ENCODE data around the gene UPF3A. TPM values are rescaled to one million over a fixed set of nuclear protein-coding genes. Genes with fewer than 3 reads are reported as not detected.

The UPF3A gene
- total and polyA plus RNA-seq, 9 of the 15 experiments (the other 6 are each of a cell fraction or from before 2014, with no cell fraction given): 15.6 to 76.5 (median 40.9) TPM

DNA sequence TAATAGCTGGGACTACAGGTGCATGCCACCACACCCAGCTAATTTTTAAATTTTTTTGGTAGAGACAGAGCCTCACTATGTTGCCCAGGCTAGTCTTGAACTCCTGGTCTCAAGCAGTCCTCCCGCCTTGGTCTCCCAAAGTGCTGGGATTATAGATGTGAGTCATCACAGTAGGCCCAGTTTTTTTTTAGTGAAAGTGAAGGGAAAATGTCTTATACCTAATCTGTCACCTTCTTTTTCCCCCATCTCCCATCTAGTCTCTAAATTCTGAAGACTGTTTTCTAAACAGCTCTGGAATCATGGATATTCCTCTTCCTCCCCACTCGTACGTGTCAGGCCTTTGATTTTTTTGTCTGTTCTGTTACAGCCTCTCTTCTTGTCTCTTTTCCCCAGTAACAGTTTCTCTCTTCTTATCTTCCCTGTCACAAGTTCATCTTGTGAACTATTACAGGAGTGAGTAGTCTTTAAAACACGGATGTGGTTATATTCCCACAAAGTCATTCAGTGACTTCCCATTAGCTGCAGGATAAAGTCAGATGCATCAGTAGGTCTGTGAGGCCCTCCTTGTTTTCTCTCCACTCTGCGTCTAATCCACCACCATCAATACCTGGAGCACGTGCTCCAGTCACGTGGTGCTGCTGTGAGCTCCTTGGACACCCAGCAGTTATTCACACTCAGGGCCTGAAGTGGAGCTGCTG lies 43.8 kb upstream of the UPF3A start (continued):
- TF ChIP-seq ZNF263 (CRISPR knock-in tag; IDR thresholded peaks at IDR 0.05; ENCODE audit: borderline replicate concordance): peak; percentile 59
- no peak for TF ChIP-seq RCOR1 (IDR thresholded peaks at IDR 0.05; ENCODE audit: borderline replicate concordance in 1 of 2, low read depth in 2 of 2, low read length in 2 of 2)
- no peak for TF ChIP-seq ZSCAN32 (CRISPR knock-in tag; IDR thresholded peaks at IDR 0.05)
- TF ChIP-seq SIN3B (IDR thresholded peaks at IDR 0.05; ENCODE audit: low read depth): no peak
- 0 out of 2 replicates have a peak, but pooled peaks have one; percentile 47 for TF ChIP-seq NBN (IDR thresholded peaks at IDR 0.05; ENCODE audit: low read depth)
- TF ChIP-seq, protein P1, sequence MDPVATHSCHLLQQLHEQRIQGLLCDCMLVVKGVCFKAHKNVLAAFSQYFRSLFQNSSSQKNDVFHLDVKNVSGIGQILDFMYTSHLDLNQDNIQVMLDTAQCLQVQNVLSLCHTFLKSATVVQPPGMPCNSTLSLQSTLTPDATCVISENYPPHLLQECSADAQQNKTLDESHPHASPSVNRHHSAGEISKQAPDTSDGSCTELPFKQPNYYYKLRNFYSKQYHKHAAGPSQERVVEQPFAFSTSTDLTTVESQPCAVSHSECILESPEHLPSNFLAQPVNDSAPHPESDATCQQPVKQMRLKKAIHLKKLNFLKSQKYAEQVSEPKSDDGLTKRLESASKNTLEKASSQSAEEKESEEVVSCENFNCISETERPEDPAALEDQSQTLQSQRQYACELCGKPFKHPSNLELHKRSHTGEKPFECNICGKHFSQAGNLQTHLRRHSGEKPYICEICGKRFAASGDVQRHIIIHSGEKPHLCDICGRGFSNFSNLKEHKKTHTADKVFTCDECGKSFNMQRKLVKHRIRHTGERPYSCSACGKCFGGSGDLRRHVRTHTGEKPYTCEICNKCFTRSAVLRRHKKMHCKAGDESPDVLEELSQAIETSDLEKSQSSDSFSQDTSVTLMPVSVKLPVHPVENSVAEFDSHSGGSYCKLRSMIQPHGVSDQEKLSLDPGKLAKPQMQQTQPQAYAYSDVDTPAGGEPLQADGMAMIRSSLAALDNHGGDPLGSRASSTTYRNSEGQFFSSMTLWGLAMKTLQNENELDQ (CRISPR knock-in tag; IDR thresholded peaks at IDR 0.05; ENCODE audit: borderline replicate concordance): no peak
- TF ChIP-seq FOXK1 (CRISPR knock-in tag; IDR thresholded peaks at IDR 0.05; ENCODE audit: borderline replicate concordance): no peak
- TF ChIP-seq, protein P2, sequence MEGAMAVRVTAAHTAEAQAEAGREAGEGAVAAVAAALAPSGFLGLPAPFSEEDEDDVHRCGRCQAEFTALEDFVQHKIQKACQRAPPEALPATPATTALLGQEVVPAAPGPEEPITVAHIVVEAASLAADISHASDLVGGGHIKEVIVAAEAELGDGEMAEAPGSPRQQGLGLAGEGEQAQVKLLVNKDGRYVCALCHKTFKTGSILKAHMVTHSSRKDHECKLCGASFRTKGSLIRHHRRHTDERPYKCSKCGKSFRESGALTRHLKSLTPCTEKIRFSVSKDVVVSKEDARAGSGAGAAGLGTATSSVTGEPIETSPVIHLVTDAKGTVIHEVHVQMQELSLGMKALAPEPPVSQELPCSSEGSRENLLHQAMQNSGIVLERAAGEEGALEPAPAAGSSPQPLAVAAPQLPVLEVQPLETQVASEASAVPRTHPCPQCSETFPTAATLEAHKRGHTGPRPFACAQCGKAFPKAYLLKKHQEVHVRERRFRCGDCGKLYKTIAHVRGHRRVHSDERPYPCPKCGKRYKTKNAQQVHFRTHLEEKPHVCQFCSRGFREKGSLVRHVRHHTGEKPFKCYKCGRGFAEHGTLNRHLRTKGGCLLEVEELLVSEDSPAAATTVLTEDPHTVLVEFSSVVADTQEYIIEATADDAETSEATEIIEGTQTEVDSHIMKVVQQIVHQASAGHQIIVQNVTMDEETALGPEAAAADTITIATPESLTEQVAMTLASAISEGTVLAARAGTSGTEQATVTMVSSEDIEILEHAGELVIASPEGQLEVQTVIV (CRISPR knock-in tag; IDR thresholded peaks at IDR 0.05; ENCODE audit: borderline replicate concordance): no peak
- TF ChIP-seq GATAD2B (IDR thresholded peaks at IDR 0.05; ENCODE audit: borderline replicate concordance): no peak; the same call in 1 of the 2 replicates
- TF ChIP-seq TAF7 (tag; IDR thresholded peaks at IDR 0.05): no peak
- TF ChIP-seq ZNF12 (CRISPR knock-in tag; IDR thresholded peaks at IDR 0.05): no peak; the same call in 1 of the 2 replicates
- TF ChIP-seq POLR2H (tag; IDR thresholded peaks at IDR 0.05; ENCODE audit: low read depth): no peak
- no peak for TF ChIP-seq POLR3G (IDR thresholded peaks at IDR 0.05; ENCODE audit: extremely low read depth, insufficient read length, insufficient replicate concordance)
- no peak for TF ChIP-seq AFF4 (CRISPR knock-in tag; IDR thresholded peaks at IDR 0.05)
- no peak for TF ChIP-seq EHMT2 (IDR thresholded peaks at IDR 0.05)
- TF ChIP-seq PCBP2 (IDR thresholded peaks at IDR 0.05; ENCODE audit: low read depth, low read length, poor library complexity, severe bottlenecking): no peak
- no peak for TF ChIP-seq ZC3H8 (IDR thresholded peaks at IDR 0.05)
- TF ChIP-seq BHLHE40 (IDR thresholded peaks at IDR 0.05; ENCODE audit: low read length): peak; percentile 88
- no peak for TF ChIP-seq NR4A1 (CRISPR knock-in tag; IDR thresholded peaks at IDR 0.05)
- TF ChIP-seq NR4A1 (tag; IDR thresholded peaks at IDR 0.05): no peak
- no peak for TF ChIP-seq PRMT5 (CRISPR knock-in tag; IDR thresholded peaks at IDR 0.05)

Measured in K562 (cell line).